A549 treated with DMSO at 1 μM for 4 hours (cell line): ENCODE measurements around the gene ZNF341. TPM values are rescaled to one million over a fixed set of nuclear protein-coding genes. Genes with fewer than 3 reads are reported as not detected.

Experiments
- total RNA-seq: library from RNA; stranded (reverse); fragments of 200-300 nt; extraction: Qiagen RNA extraction; gene quantifications from 5 replicates; pipeline ENCODE4 v1.2.3, GENCODE V29; 2022; ENCODE audit warnings: low read depth

Gene ZNF341
- 2.5 to 5.1 TPM (median 4.1 TPM) in 5 replicates for total RNA-seq

DNA sequence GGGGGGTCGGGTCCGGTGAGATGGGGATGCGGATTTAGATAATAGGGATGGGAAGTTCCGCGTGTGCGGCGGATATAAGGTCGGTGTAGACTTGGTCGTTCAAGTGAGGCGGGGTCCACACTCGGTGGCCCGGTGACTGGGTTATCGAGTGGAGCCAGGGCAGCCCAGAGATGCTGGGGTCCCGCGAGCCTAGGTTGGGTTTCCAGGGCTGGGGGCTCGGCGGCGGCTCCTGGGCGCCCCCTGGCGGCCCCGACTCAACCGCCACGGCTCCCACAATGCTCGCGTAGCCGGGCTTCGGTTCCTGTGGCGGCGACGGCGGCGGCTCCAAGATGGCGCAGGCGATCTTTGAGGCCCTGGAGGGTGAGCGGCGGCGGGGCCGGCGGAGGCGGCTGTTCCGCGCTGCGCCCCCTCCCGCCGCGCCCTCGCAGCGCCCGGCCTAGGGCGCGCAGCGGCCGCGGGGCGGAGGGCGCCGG lies at the start of gene ZNF341:
Gene ZNF341, plus strand, starts transcription at position 304 of the 473 bp plus-strand sequence. Its CDS starts 26 bp downstream, at position 330.

GRCh38 chr20:33686100-33686983 lies 45.5 kb upstream of the ZNF341 start, which contains the start of gene E2F1:
E2F1 (minus strand) TSS chr20:33686385; CDS start chr20:33686264, 121 bp downstream.

GRCh38 chr20:33719989-33720709 lies 11.6 kb upstream of the ZNF341 start, which contains the start of gene PXMP4:
PXMP4 (minus strand) TSS chr20:33720310; CDS start chr20:33720207, 103 bp downstream.

GRCh38 chr20:33810885-33811775 lies 79.3 kb downstream of the ZNF341 start, which contains the start of gene CHMP4B:
CHMP4B (plus strand) TSS chr20:33811348; CDS start chr20:33811469, 121 bp downstream.

Other genes with a start within 250 kb of the ZNF341 start
- 5.0 to 7.5 TPM (median 6.5 TPM) in 5 replicates for gene CBFA2T2, start 241.9 kb upstream of the ZNF341 start, total RNA-seq
- 0.05 to 0.15 TPM (median 0.10 TPM) in 3 of 5 replicates, not detected in the others for gene C20orf144, start 69.7 kb upstream of the ZNF341 start, total RNA-seq
- 0.05 TPM in 1 of 5 replicates, not detected in the others for gene ACTL10, start 65.1 kb upstream of the ZNF341 start, total RNA-seq
- 9.9 to 13.4 TPM (median 13.1 TPM) in 5 replicates for gene NECAB3, start 57.6 kb upstream of the ZNF341 start, total RNA-seq
- 28.9 to 32.1 TPM (median 29.9 TPM) in 5 replicates for gene E2F1, start 45.6 kb upstream of the ZNF341 start, total RNA-seq
- gene PXMP4, start 11.7 kb upstream of the ZNF341 start, total RNA-seq = 3.8 to 8.1 TPM (median 5.9 TPM) in 5 replicates
- gene CHMP4B, start 79.4 kb downstream of the ZNF341 start, total RNA-seq = 168 to 185 TPM (median 179 TPM) in 5 replicates